HCT116 (cell line): ENCODE data around the gene UPF3B. TPM values are rescaled to one million over a fixed set of nuclear protein-coding genes. Genes with fewer than 3 reads are reported as not detected.

Source experiments
- ATAC-seq: fragments of 200-7000 bp; cut with Tn5 transposase; 2 replicates; pipeline ENCODE4 v1.9.1; 2020; ENCODE audit warnings: mild to moderate bottlenecking, moderate library complexity
- BruUV-seq: library from RNA; stranded (reverse); fragments of 400-500 nt; replicated peaks from 2 replicates; lab custom pipeline; 2021; lab: Mats Ljungman, UMichigan
- CTCF ChIA-PET: fragments of 300-600 bp; sonication (Branson Sonifier 250); formaldehyde crosslinking; loops from one replicate; lab custom pipeline; 2021; ENCODE audit warnings: antibody characterized with exemption; lab: Charles Lee
- POLR2A ChIA-PET: fragments of 300-600, 350-600 bp; sonication (Branson Sonifier 250); formaldehyde crosslinking; loops from one replicate; lab custom pipeline; 2021; ENCODE audit warnings: antibody characterized with exemption; lab: Charles Lee
- RAD21 ChIA-PET, 2 experiments: fragments of 300-600 bp; sonication (Branson Sonifier 250); formaldehyde crosslinking; loops; one replicate each; lab custom pipeline; 2023; ENCODE audit warnings: low total read pairs in 2 of 2; ENCODE audit not compliant: uncharacterized antibody in 2 of 2, unreplicated experiment in 2 of 2, low non-redundant PET in 1 of 2; lab: Charles Lee
- DNase-seq: peaks from one replicate; pipeline ENCODE4 v3.0.0-alpha.2; 2010; ENCODE audit warnings: low read depth, low spot score
- H2AFZ ChIP-seq: fragments of 200-600 bp; shearing (Covaris generic), sonication (generic); 2 replicates; pipeline ENCODE4 v1.6.1; 2017; ENCODE audit warnings: low read depth, mixed run types, mixed read lengths, antibody characterized with exemption, low read length; ENCODE audit not compliant: poor library complexity, severe bottlenecking
- H3K27ac ChIP-seq: 2 replicates; pipeline ENCODE4 v1.5.1; 2012; ENCODE audit warnings: low read depth, low read length
- H3K27me3 ChIP-seq: fragments of 200-600 bp; sonication (generic); 2 replicates; pipeline ENCODE4 v1.6.1; 2016; ENCODE audit warnings: mixed run types, low read length, mixed read lengths; ENCODE audit not compliant: insufficient read depth
- H3K36me3 ChIP-seq, 2 experiments: fragments of 200-500 bp in 1 of 2; fragments of 200-600 bp in 1 of 2; sonication (Bioruptor generic) in 1 of 2; sonication (generic) in 1 of 2; 2 replicates each; pipeline versions ENCODE4 v1.5.1 to v1.6.1; 2014 to 2016; ENCODE audit warnings: low read length in 2 of 2, inconsistent platforms in 1 of 2, mixed read lengths in 1 of 2, mixed run types in 1 of 2; ENCODE audit not compliant: insufficient read depth in 2 of 2, control insufficient read depth in 1 of 2
- H3K4me1 ChIP-seq, 2 experiments: fragments of 200-600 bp in 1 of 2; sonication (generic) in 1 of 2; 2 replicates each; pipeline versions ENCODE4 v1.5.1 to v1.6.1; 2012 to 2017; ENCODE audit warnings: low read length in 2 of 2, inconsistent platforms in 1 of 2, mild to moderate bottlenecking in 1 of 2, mixed read lengths in 1 of 2, mixed run types in 1 of 2, moderate library complexity in 1 of 2; ENCODE audit not compliant: insufficient read depth in 2 of 2, control insufficient read depth in 1 of 2
- H3K4me2 ChIP-seq: fragments of 200-600 bp; sonication (generic); 2 replicates; pipeline ENCODE4 v1.6.1; 2017; ENCODE audit warnings: mixed run types, low read length, mixed read lengths
- H3K4me3 ChIP-seq, 2 experiments: fragments of 200-600 bp in 1 of 2; sonication (generic) in 1 of 2; replicated peaks in 1 of 2; 2 replicates each; pipeline ENCODE4 v1.5.1; 2011 to 2016; ENCODE audit warnings: low read length in 2 of 2, control low read depth in 1 of 2, low read depth in 1 of 2, mild to moderate bottlenecking in 1 of 2, mixed read lengths in 1 of 2, mixed run types in 1 of 2
- H3K79me2 ChIP-seq: fragments of 200-600 bp; sonication (generic); 2 replicates; pipeline ENCODE4 v1.6.1; 2017; ENCODE audit warnings: mild to moderate bottlenecking, mixed run types, low read length, moderate library complexity, mixed read lengths; ENCODE audit not compliant: insufficient read depth
- H3K9ac ChIP-seq: fragments of 200-600 bp; sonication (generic); 2 replicates; pipeline ENCODE4 v1.6.1; 2016; ENCODE audit warnings: low read length, mixed read lengths
- H3K9me2 ChIP-seq: fragments of 200-600 bp; sonication (generic), shearing (Covaris generic); 2 replicates; pipeline ENCODE4 v1.6.1; 2017; ENCODE audit warnings: mixed run types, mild to moderate bottlenecking, moderate library complexity; ENCODE audit not compliant: insufficient read depth
- H3K9me3 ChIP-seq, 2 experiments: fragments of 200-500 bp in 1 of 2; fragments of 200-600 bp in 1 of 2; sonication (Bioruptor generic) in 1 of 2; sonication (generic) in 1 of 2; 2 replicates each; pipeline ENCODE4 v1.6.1; 2014 to 2017; ENCODE audit warnings: low read length in 2 of 2, mixed read lengths in 2 of 2, inconsistent platforms in 1 of 2, low read depth in 1 of 2, mild to moderate bottlenecking in 1 of 2, mixed run types in 1 of 2, moderate library complexity in 1 of 2; ENCODE audit not compliant: control insufficient read depth in 1 of 2, insufficient read depth in 1 of 2
- H4K20me1 ChIP-seq: fragments of 200-600 bp; sonication (generic), shearing (Covaris generic); 2 replicates; pipeline ENCODE4 v1.6.1; 2017; ENCODE audit warnings: mixed run types, mild to moderate bottlenecking, moderate library complexity; ENCODE audit not compliant: insufficient read depth
- CBX3 ChIP-seq: IDR thresholded peaks from 2 replicates; pipeline ENCODE4 v1.6.1; 2012; ENCODE audit warnings: low read depth
- CEBPB ChIP-seq: IDR thresholded peaks from 2 replicates; pipeline ENCODE4 v1.6.1; 2012; ENCODE audit warnings: low read depth
- EZH2 ChIP-seq: fragments of 200-600 bp; sonication (generic); IDR thresholded peaks from 2 replicates; pipeline ENCODE4 v1.6.1; 2017; ENCODE audit warnings: antibody characterized with exemption, mixed run types
- EZH2phosphoT487 ChIP-seq: fragments of 200-600 bp; IDR thresholded peaks from 2 replicates; pipeline ENCODE4 v1.6.1; 2018; ENCODE audit warnings: antibody characterized with exemption, borderline replicate concordance
- FOSL1 ChIP-seq: IDR thresholded peaks from 2 replicates; pipeline ENCODE4 v1.6.1; 2012; ENCODE audit warnings: low read depth
- POLR2A ChIP-seq: IDR thresholded peaks from 2 replicates; pipeline ENCODE4 v1.7.0; 2011; ENCODE audit warnings: borderline replicate concordance; ENCODE audit not compliant: insufficient read depth, insufficient read length; ENCODE audit errors: extremely low read depth
- POLR2AphosphoS5 ChIP-seq: IDR thresholded peaks from 2 replicates; pipeline ENCODE4 v1.6.1; 2011; ENCODE audit warnings: mild to moderate bottlenecking, low read depth, low read length, moderate library complexity
- RAD21 ChIP-seq: IDR thresholded peaks from 2 replicates; pipeline ENCODE4 v1.6.1; 2012; ENCODE audit warnings: low read depth, mild to moderate bottlenecking
- SP1 ChIP-seq: IDR thresholded peaks from 2 replicates; pipeline ENCODE4 v1.6.1; 2012; ENCODE audit warnings: low read depth
- TCF7L2 ChIP-seq: IDR thresholded peaks from 2 replicates; pipeline ENCODE4 v1.7.0; 2011; ENCODE audit warnings: borderline replicate concordance, inconsistent platforms; ENCODE audit not compliant: insufficient read depth, insufficient read length; ENCODE audit errors: extremely low read depth
- ZFX ChIP-seq: fragments of 450-650 bp; IDR thresholded peaks from 2 replicates; pipeline ENCODE4 v1.6.1; 2017
- ZNF274 ChIP-seq: fragments of 200-500 bp; sonication (Bioruptor generic); IDR thresholded peaks from 2 replicates; pipeline ENCODE4 v1.6.1; 2014; ENCODE audit warnings: mild to moderate bottlenecking, low read depth, low read length, inconsistent platforms
- intact Hi-C: fragments of 100-400 bp; cut with micrococcal nuclease; formaldehyde crosslinking; loops from 2 replicates; pipeline ENCODE4 v1.10.0; 2022
- total RNA-seq: library from RNA; stranded (reverse); gene quantifications from one replicate; pipeline ENCODE4 v1.2.1, GENCODE V29; 2021; ENCODE audit not compliant: unreplicated experiment
- TF ChIP-seq, protein P1 (sequence below): IDR thresholded peaks from 2 replicates; pipeline ENCODE4 v1.6.1; 2012
- TF ChIP-seq, protein P2 (sequence below): IDR thresholded peaks from 2 replicates; pipeline ENCODE4 v1.6.1; 2012

Gene UPF3B
- total RNA-seq, 1 experiment from 2014 or later = 11.9 TPM

DNA sequence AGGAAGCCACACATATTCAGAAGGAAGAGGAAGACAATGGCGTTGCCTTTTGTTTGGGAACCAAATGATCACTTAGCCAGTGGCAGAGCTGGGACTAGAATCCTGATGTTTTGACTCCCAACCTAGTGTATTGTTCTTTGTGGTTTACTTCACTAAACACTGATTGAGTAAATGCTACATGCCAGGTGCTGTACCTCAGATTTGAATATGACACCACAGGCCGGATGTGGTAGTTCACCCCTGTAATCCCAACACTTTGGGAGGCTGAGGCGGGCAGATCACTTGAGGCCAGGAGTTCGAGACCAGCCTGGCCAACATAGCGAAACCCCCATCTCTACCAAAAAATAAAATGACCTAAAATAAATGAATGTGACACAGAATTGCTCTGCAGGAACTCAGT, 27.3 kb upstream of the UPF3B start:
- TF ChIP-seq POLR2AphosphoS5 (no peak), EZH2 (no peak), RAD21 (no peak), CBX3 (no peak), TCF7L2 (no peak), EZH2phosphoT487 (no peak), ZNF274 (no peak), SP1 (no peak), ZFX (no peak), CEBPB (no peak), FOSL1 (no peak), POLR2A (no peak)
- TF ChIP-seq, protein P1, sequence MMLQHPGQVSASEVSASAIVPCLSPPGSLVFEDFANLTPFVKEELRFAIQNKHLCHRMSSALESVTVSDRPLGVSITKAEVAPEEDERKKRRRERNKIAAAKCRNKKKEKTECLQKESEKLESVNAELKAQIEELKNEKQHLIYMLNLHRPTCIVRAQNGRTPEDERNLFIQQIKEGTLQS = no peak
- TF ChIP-seq, protein P2, sequence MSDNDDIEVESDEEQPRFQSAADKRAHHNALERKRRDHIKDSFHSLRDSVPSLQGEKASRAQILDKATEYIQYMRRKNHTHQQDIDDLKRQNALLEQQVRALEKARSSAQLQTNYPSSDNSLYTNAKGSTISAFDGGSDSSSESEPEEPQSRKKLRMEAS = no peak
- no peaks in the 10 kb centered on the region for H3K9me3 ChIP-seq
- H3K27me3 ChIP-seq = no peaks in the 10 kb centered on the region
- RAD21 ChIA-PET = no interaction called here
- POLR2A ChIA-PET = no interaction called here
- peaks cover 3 to 7% of the 10 kb centered on the region in 2 experiments; a peak in 2 of 4 replicates for H3K36me3 ChIP-seq
- DNase-seq (no peak), ATAC-seq (0 out of 2 replicates have a peak, but pooled peaks have one; percentile 20)
- H4K20me1 ChIP-seq = no peaks in the 10 kb centered on the region
- no TSS peak for BruUV-seq
- no peak overlapping the region for H3K27ac ChIP-seq
- peaks cover 11% of the 10 kb centered on the region for H3K79me2 ChIP-seq
- H2AFZ ChIP-seq = no peak overlapping the region
- no peaks in the 10 kb centered on the region for H3K4me1 ChIP-seq
- CTCF ChIA-PET = no interaction called here
- H3K9me2 ChIP-seq = no peaks in the 10 kb centered on the region
- no peak overlapping the region for H3K4me2 ChIP-seq
- intact Hi-C loops = loop anchor here (5.0 kb wide), 1 partner anchor 363 kb away; no protein-coding TSS in a partner anchor
- H3K9ac ChIP-seq = no peak overlapping the region
- no peak overlapping the region for H3K4me3 ChIP-seq
